ENCODE results near the gene METTL2A. TPM values are rescaled to one million over a fixed set of nuclear protein-coding genes. Genes with fewer than 3 reads are reported as not detected.
"Not testable (repeated sequence)": the region's sequence is repeated elsewhere in the genome, so short reads cannot be mapped to it uniquely, and the experiment has no call there.

The METTL2A gene
- total RNA-seq, 2 experiments from 2014 or later = 25.9 to 31.8 TPM

DNA sequence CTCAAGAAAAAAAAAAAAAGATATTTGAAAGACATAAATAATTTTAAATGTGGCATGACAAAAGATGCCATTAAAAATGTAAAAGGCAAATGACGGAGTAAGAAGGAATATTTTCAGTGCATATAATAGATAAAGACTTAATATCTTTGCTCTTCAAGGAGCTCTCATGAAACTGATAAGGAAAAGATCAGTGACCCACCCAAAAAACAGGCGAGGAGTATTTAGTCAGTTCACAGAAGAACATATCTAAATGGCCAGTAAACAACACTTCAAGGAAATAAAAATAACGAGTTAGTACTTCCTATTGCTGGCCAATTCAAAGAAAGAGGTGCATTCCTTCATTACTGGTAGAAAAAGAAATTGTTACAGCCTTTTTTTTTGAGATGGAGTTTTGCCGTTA, 22.1 kb downstream of the METTL2A start:
- H3K27me3 Mint-ChIP-seq; CTCF ChIA-PET; H3K4me1 Mint-ChIP-seq; H3K27ac Mint-ChIP-seq; H3K9me3 Mint-ChIP-seq (ENCODE audit: low read depth); DNase-seq; ATAC-seq; H3K4me3 Mint-ChIP-seq; intact Hi-C loops (cut with DNase I, micrococcal nuclease); POLR2A ChIA-PET: not testable (repeated sequence)
- peaks cover 35% of the 10 kb centered on the region for H3K36me3 Mint-ChIP-seq (ENCODE audit: low read depth)

DNA sequence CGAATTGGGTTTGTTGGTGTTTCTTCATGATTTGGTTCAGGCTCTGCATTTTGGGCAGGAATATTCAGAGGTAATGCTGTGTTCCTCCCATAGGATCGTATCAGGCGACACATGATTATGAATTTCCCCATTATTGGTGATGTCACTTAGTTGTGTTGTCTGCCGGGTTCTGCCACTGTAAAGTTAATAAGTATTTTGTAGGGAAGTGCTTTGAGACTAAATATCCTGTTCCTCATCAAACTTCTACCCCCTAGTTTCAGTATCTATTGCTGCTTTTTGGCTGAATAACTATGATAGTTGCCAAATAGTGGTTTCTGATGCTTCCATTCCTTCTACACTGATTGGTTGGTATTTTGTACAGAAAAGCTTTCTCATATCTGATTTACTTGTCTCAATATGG, 28.5 kb downstream of the METTL2A start:
- ATAC-seq; CTCF ChIA-PET; DNase-seq; H3K4me3 Mint-ChIP-seq; H3K27me3 Mint-ChIP-seq; intact Hi-C loops (cut with DNase I, micrococcal nuclease); H3K9me3 Mint-ChIP-seq (ENCODE audit: low read depth); POLR2A ChIA-PET; H3K27ac Mint-ChIP-seq: not testable (repeated sequence)
- Mint-ChIP-seq H3K36me3 (ENCODE audit: low read depth) (peaks cover 20% of the 10 kb centered on the region), H3K4me1 (peaks cover 11% of the 10 kb centered on the region)

DNA sequence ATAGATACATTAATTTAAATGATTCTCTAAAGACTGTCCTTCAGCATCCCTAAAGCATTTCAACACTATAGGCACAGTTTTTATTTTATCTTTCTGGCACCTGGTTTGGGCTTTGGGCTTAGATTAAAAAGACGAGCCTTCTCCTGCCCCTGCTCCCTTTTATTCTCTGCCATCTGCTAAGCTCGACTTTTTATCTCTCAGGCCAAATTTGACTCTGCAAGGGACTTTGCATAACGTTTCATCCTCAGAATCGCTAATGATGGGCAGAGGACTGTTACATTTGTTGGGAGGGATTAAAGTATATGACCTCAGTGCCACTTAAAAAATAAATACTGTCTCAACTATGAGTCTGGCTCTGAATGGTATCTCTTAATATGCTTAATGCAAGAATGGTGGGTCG, 29.3 kb downstream of the METTL2A start:
- H3K27me3 Mint-ChIP-seq; H3K4me3 Mint-ChIP-seq; intact Hi-C loops (cut with DNase I, micrococcal nuclease); ATAC-seq; H3K27ac Mint-ChIP-seq; CTCF ChIA-PET; DNase-seq; POLR2A ChIA-PET; H3K9me3 Mint-ChIP-seq (ENCODE audit: low read depth): not testable (repeated sequence)
- Mint-ChIP-seq H3K36me3 (ENCODE audit: low read depth) (peaks cover 14% of the 10 kb centered on the region), H3K4me1 (peaks cover 15% of the 10 kb centered on the region)

DNA sequence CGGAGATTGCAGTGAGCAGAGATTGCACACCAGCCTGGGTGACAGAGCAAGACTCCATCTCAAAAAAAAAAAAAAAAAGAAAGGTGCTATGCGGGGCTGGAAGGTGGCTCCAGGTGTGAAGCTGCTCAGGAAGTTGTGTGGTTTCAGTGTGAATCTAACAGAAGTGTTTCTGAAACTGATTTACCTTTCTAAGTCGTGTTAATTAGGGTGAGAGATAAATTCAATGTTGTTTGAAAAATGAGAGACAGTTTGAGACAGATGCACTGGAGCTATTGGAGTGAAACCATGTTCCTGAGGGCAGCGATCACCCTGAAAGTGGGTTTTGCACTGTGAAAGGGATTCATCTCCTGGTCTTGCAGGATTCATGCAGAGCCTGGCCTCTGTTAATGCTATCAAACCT, 30.0 kb downstream of the METTL2A start:
- DNase-seq; intact Hi-C loops (cut with DNase I, micrococcal nuclease); H3K36me3 Mint-ChIP-seq (ENCODE audit: low read depth); H3K27me3 Mint-ChIP-seq; H3K9me3 Mint-ChIP-seq (ENCODE audit: low read depth); POLR2A ChIA-PET; ATAC-seq; H3K27ac Mint-ChIP-seq; H3K4me3 Mint-ChIP-seq: not testable (repeated sequence)
- peaks cover 20% of the 10 kb centered on the region for H3K4me1 Mint-ChIP-seq
- CTCF ChIA-PET = interaction anchor here (0.6 kb wide), 1 partner anchor 43 kb away, joined by 6 read pairs; no protein-coding TSS in a partner anchor

DNA sequence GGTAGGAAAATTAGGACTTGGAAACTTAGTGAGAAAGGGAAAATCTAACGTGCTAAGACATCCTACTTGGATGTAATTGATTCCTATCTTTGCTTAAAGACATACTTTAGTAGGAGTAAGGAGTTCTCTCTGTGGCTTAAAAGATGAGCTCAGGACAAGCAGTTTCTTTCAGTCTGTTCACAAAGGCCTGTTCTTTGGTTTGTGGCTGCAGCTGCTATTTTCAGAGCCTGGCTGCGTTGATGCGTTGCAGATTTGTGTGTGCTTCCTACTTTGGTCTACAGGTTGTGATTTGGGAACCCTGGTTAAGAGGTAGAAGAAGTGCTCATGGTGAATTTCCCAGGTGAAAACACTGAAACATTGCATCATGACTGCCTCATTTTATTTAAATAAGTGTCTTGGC, 30.4 kb downstream of the METTL2A start:
- DNase-seq; H3K4me3 Mint-ChIP-seq; intact Hi-C loops (cut with DNase I, micrococcal nuclease); H3K9me3 Mint-ChIP-seq (ENCODE audit: low read depth); H3K36me3 Mint-ChIP-seq (ENCODE audit: low read depth); POLR2A ChIA-PET; H3K27ac Mint-ChIP-seq; ATAC-seq; H3K27me3 Mint-ChIP-seq: not testable (repeated sequence)
- peaks cover 20% of the 10 kb centered on the region for H3K4me1 Mint-ChIP-seq
- CTCF ChIA-PET = interaction anchor here (0.6 kb wide), 1 partner anchor 44 kb away, joined by 6 read pairs; no protein-coding TSS in a partner anchor

DNA sequence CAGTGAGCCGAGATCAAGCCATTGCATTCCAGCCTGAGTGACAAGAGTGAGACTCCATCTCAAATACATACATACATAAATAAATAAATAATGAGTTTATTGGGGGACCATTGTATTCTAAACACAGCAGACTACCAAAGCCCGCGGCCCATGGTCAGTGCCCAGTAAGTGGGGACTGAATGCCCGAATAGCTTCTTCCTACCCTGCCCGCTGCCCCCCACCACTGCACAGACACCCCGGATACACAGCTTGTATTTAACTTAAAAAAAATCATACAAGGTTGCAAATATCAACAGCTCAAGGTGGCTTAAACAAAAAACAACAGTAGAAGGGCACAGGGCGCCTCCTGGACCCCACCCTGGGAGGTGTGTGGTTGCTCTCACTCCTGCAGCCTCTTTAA, 32.3 kb downstream of the METTL2A start:
- CTCF ChIA-PET = interaction anchor here (0.6 kb wide), 1 partner anchor 460 kb away, joined by 3 read pairs; no protein-coding TSS in a partner anchor
- POLR2A ChIA-PET = no interaction called here
- H3K36me3 Mint-ChIP-seq (ENCODE audit: low read depth) = peaks cover 4% of the 10 kb centered on the region

DNA sequence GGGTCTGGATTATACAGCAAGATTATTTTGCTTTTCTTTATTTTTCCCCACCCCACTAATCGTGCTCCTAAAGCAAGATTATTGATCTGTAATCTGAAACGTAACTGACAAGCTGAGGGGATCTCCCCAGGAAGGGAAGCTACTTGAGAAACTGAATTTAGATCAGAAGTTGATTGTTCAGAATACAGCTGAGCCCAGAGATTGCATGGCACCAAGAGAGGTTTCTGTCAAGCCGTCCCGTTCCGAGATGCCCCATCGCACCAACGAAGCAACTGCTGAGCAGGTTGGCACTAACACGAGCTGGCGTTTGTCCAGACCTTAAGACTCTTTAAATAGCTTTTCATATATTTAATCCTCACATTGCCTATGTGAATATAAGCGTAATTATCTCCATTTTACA, 34.8 kb downstream of the METTL2A start:
- H3K36me3 Mint-ChIP-seq (ENCODE audit: low read depth); DNase-seq; H3K9me3 Mint-ChIP-seq (ENCODE audit: low read depth); POLR2A ChIA-PET; H3K27ac Mint-ChIP-seq; intact Hi-C loops (cut with DNase I, micrococcal nuclease); ATAC-seq; H3K27me3 Mint-ChIP-seq; H3K4me3 Mint-ChIP-seq: not testable (repeated sequence)
- H3K4me1 Mint-ChIP-seq = peaks cover 17% of the 10 kb centered on the region
- CTCF ChIA-PET = interaction anchor here (0.6 kb wide), 1 partner anchor 15 kb away, joined by 3 read pairs; no protein-coding TSS in a partner anchor

More for the DNA sequence above, 32.3 kb downstream of the METTL2A start:
- H3K27me3 Mint-ChIP-seq = peaks cover 2% of the 10 kb centered on the region
- H3K27ac Mint-ChIP-seq = no peak overlapping the region
- peaks cover 20% of the 10 kb centered on the region for H3K4me1 Mint-ChIP-seq
- no peak overlapping the region for H3K4me3 Mint-ChIP-seq
- intact Hi-C loops (cut with DNase I, micrococcal nuclease) = no loop called here
- DNase-seq (no peak), ATAC-seq (no peak)
- no peaks in the 10 kb centered on the region for H3K9me3 Mint-ChIP-seq (ENCODE audit: low read depth)

DNA sequence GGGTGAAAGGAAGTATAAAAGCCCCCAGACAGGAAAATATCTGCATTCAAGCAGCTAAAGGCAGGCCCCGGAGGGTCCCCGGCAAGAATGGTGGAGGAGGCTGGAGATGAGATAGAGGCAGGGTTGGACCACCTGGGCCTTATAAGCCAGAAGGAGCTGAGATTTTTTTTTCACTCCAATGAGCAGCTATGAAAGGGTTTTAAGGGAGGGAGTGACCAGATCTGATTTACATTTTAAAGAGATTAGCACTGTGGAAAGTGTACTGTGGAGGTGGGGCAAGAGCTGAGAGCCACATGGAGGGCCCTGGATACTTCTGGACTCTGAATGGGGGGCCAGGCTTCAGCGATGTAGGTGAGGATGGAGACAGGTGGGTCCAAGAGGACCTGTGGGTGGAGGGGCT, 40.7 kb downstream of the METTL2A start:
- DNase-seq; H3K27ac Mint-ChIP-seq; H3K27me3 Mint-ChIP-seq; POLR2A ChIA-PET; H3K4me1 Mint-ChIP-seq; H3K36me3 Mint-ChIP-seq (ENCODE audit: low read depth); ATAC-seq; H3K4me3 Mint-ChIP-seq; intact Hi-C loops (cut with DNase I, micrococcal nuclease); H3K9me3 Mint-ChIP-seq (ENCODE audit: low read depth); CTCF ChIA-PET: not testable (repeated sequence)

DNA sequence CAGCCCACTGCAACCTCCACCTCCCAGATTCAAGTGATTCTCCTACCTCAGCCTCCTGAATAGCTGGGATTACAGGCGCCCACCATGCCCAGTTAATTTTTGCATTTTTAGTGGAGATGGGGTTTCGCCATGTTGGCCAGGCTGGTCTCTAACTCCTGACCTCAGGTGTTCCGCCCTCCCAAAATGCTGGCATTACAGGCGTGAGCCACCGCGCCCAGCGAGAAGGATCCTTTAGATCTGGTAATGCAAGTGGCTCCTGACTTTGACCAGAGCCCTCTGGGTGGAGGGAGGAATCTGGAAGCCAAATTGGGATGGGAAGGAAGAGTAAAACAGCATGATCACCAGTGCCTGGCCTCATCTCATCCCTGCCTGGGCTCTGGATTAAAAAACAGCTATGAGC, 41.6 kb downstream of the METTL2A start:
- not testable (repeated sequence) for H3K9me3 Mint-ChIP-seq (ENCODE audit: low read depth); H3K4me1 Mint-ChIP-seq

DNA sequence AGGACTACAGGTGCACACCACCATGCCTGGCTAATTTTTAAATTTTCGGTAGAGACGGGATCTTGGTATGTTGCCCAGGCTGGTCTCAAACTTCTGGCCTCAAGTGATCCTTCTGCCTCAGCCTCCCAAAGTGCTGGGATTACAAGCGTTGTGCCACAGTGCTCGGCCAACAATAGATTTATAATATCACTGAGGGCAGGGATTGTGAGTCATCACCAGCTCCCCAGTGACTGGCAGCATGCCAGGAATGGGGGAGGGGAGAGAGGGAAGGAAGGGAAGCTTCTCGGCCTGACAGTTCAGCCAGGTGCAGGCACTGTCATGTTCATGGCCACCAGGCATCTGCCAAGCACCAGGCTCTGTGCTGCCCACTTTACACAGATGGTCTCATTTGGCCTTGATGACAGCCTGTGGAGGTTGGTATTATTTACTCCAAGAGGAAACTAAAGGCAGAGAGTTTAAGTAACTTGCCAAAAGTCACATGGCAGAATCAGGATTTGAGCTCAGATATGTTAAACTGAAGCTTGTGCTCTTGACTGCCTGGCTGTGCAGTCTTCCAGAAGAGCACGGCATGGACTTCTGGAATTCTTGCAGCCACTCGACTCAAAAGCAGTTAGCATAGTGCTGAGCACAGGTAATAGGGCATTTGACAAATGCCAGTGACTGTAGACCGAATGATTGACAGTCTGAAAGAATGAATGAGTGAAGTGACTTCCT, 47.1 kb downstream of the METTL2A start:
- H3K9me3 Mint-ChIP-seq (ENCODE audit: low read depth); CTCF ChIA-PET; H3K27ac Mint-ChIP-seq; H3K4me1 Mint-ChIP-seq; H3K27me3 Mint-ChIP-seq; intact Hi-C loops (cut with DNase I, micrococcal nuclease); H3K36me3 Mint-ChIP-seq (ENCODE audit: low read depth); H3K4me3 Mint-ChIP-seq: not testable (repeated sequence)
- ATAC-seq (peak; percentile 64), DNase-seq (peak; percentile 81)
- POLR2A ChIA-PET = interaction anchor here (0.6 kb wide), 1 partner anchor 11 kb away, joined by 10 read pairs; no protein-coding TSS in a partner anchor

More for the DNA sequence above, 41.6 kb downstream of the METTL2A start:
- CTCF ChIA-PET; H3K4me3 Mint-ChIP-seq; intact Hi-C loops (cut with DNase I, micrococcal nuclease); POLR2A ChIA-PET; DNase-seq; H3K27me3 Mint-ChIP-seq; H3K36me3 Mint-ChIP-seq (ENCODE audit: low read depth); H3K27ac Mint-ChIP-seq; ATAC-seq: not testable (repeated sequence)

DNA sequence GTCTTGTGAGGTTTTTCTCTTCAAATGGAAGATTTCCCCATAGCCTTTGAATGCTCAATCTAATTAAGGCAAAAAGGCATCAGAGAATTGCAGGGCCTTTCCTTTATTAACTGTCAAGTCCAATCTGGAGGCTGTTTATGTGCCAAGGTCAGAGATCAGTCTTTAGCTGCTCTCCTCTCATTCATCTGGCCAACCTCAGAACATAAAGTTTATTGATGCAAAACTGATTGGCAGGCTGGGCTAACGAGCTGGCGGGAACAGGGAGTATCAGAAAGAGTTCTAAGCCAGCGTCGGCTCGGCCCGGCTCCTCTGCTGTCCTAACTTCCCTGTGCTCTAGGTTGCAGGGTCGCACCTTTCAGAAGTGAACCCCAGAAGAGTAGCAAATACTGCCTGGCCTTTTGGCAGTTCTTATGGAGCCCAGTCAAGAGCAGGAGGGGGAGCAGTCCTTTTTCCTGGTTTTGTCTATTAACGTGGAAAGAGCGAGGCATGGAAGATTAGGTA, 47.7 kb downstream of the METTL2A start:
- DNase-seq; H3K9me3 Mint-ChIP-seq (ENCODE audit: low read depth); H3K27me3 Mint-ChIP-seq; H3K36me3 Mint-ChIP-seq (ENCODE audit: low read depth); ATAC-seq; CTCF ChIA-PET; H3K27ac Mint-ChIP-seq; H3K4me1 Mint-ChIP-seq; intact Hi-C loops (cut with DNase I, micrococcal nuclease); POLR2A ChIA-PET; H3K4me3 Mint-ChIP-seq: not testable (repeated sequence)

Data from activated CD4-positive, alpha-beta T cell treated with anti-CD3 and anti-CD28 coated beads for 36 hours (primary cell).